ENCODE data around the gene TTC9.

DNA sequence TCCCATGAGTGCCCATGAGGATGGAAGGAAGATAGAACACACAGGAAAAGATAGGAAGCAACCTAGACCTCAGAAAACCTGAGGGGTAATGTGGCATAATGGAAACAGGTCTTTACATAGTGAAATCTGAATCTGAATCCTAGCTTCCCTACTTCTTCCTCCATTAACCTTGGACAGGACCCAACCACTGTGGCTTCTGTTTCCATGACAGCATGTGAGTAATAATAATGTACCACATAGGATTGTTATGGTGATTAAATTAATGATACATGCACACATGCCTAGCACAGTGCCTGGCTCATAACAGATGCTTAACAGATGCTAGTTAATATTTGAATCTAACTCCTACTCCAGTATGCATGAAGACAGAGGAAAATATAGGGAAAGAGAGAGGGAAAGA lies 11.2 kb downstream of the TTC9 start:
- TF ChIP-seq, protein P1, sequence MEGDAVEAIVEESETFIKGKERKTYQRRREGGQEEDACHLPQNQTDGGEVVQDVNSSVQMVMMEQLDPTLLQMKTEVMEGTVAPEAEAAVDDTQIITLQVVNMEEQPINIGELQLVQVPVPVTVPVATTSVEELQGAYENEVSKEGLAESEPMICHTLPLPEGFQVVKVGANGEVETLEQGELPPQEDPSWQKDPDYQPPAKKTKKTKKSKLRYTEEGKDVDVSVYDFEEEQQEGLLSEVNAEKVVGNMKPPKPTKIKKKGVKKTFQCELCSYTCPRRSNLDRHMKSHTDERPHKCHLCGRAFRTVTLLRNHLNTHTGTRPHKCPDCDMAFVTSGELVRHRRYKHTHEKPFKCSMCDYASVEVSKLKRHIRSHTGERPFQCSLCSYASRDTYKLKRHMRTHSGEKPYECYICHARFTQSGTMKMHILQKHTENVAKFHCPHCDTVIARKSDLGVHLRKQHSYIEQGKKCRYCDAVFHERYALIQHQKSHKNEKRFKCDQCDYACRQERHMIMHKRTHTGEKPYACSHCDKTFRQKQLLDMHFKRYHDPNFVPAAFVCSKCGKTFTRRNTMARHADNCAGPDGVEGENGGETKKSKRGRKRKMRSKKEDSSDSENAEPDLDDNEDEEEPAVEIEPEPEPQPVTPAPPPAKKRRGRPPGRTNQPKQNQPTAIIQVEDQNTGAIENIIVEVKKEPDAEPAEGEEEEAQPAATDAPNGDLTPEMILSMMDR (IDR thresholded peaks at IDR 0.05) = no peak
- no peak for TF ChIP-seq POLR2A (IDR thresholded peaks at IDR 0.05)

Data from tibial nerve (tissue), 3 donors.